AG10803 (cell line): ENCODE data around the gene ANKRD44.

Experiments used
- DNase-seq: peaks from one replicate; pipeline ENCODE4 v3.0.0; 2010; ENCODE audit warnings: low read depth
- H3K4me3 ChIP-seq: 2 replicates; pipeline ENCODE4 v1.5.1; 2011; ENCODE audit warnings: mild to moderate bottlenecking, low read length, control low read depth
- CTCF ChIP-seq: conservative IDR thresholded peaks from 2 replicates; pipeline ENCODE4 v1.5.1; 2011; ENCODE audit warnings: mild to moderate bottlenecking, low read length, control low read depth, inconsistent platforms

Gene ANKRD44

DNA sequence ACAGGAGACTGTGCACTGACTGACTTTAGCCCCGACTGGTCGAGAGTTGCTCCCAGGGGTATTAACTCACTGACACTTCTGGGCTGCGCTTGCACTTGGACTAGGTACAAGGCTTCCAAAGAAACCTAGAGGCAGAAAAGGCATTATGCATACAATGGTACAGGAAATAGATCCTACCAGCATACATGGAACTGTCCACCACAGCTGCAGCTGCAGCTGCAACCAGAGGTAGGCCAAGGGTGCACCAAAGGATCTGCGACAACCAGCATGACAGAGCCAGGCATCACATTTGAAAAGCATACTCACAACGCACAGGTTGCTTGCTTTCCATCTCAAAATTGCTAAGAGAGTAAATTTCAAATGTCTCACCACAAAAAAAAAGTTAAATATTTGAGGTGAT is 361.5 kb downstream of the ANKRD44 start:
- DNase-seq, result no peak
- TF ChIP-seq CTCF, result no peak
- no peak overlapping the region for H3K4me3 ChIP-seq

- H3K4me3 ChIP-seq, result no peak overlapping the region
- TF ChIP-seq CTCF, result no peak
- DNase-seq, result no peak
Measured at GRCh38 chr2:196944570-196944969, 366.0 kb downstream of the ANKRD44 start.

DNA sequence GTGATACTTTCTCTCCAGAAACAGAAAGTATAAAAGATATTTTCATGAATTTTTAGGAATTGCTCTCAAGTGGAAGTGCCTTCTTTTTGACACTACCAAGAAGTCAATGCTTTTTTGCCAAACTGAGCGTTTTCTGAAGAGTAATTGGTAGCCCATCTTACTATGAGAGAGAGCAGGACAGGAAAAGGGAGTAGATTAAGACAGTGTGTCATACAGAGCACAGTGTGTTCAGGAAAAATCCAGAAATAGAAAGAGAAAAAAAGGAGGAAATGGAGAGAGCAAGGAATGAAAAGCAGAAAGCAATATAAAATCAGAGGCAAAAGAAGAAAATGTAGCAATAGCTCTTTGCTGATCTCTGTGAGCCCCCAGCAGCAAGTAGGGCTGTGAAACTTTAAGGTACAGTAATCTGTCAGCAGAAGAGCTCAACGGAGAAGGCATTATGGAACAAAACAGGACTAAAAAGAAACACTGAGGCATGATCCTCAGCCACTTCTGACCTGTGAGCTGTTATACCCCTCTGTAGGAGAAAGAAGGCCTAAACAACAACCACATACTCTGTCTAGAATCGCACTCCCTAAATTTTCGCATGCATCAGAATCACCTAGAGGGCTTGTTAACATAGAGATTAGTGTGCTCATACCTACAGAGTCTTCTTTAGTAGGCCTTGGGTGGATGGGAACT is 369.0 kb downstream of the ANKRD44 start:
- DNase-seq, result no peak
- no peak for TF ChIP-seq CTCF
- H3K4me3 ChIP-seq, result no peak overlapping the region

- TF ChIP-seq CTCF, result no peak
- peak; percentile 22 for DNase-seq
- H3K4me3 ChIP-seq, result no peak overlapping the region
Measured at GRCh38 chr2:196939371-196939770, 371.2 kb downstream of the ANKRD44 start.
